Activated CD4-positive, alpha-beta T cell treated with anti-CD3 and anti-CD28 coated beads, Interleukin-2, amount 10 ng/mL, durations not matched to agents 24 days and 14 days (primary cell): ENCODE results near the gene C15orf61. TPM values are rescaled to one million over a fixed set of nuclear protein-coding genes. Genes with fewer than 3 reads are reported as not detected.

Source experiments
- DNase-seq: peaks from one replicate; pipeline ENCODE4 v3.0.0; 2022
- H3K27ac Mint-ChIP-seq: one replicate; pipeline ENCODE4 v1.8.0; 2022; ENCODE audit warnings: mild to moderate bottlenecking, mixed read lengths
- H3K27me3 Mint-ChIP-seq: one replicate; pipeline ENCODE4 v1.8.0; 2022; ENCODE audit warnings: mixed read lengths
- H3K36me3 Mint-ChIP-seq: one replicate; pipeline ENCODE4 v1.8.0; 2022; ENCODE audit warnings: low read depth, mild to moderate bottlenecking, mixed read lengths
- H3K4me1 Mint-ChIP-seq: one replicate; pipeline ENCODE4 v1.8.0; 2021; ENCODE audit warnings: mixed read lengths
- H3K4me3 Mint-ChIP-seq: one replicate; pipeline ENCODE4 v1.8.0; 2022; ENCODE audit warnings: mild to moderate bottlenecking, moderate library complexity, mixed read lengths
- H3K9me3 Mint-ChIP-seq: one replicate; pipeline ENCODE4 v1.8.0; 2021; ENCODE audit warnings: mixed read lengths
- intact Hi-C: fragments of 100-400 bp; cut with micrococcal nuclease; formaldehyde crosslinking; loops from one replicate; pipeline ENCODE4 v1.15.1; 2023
- total RNA-seq: library from RNA; stranded (reverse); gene quantifications from 2 replicates; pipeline ENCODE4 v1.2.3, GENCODE V29; 2022

Gene C15orf61
- total RNA-seq, 1 donor from 2014 or later, result 7.3 TPM

- H3K4me1 Mint-ChIP-seq, result peaks cover 8% of the 10 kb centered on the region
- no peak overlapping the region for H3K4me3 Mint-ChIP-seq
- DNase-seq, result no peak
- no peaks in the 10 kb centered on the region for H3K9me3 Mint-ChIP-seq
- no peaks in the 10 kb centered on the region for H3K27me3 Mint-ChIP-seq
- no peak overlapping the region for H3K27ac Mint-ChIP-seq
- intact Hi-C loops, result no loop called here
- peaks cover 7% of the 10 kb centered on the region for H3K36me3 Mint-ChIP-seq
Observed at GRCh38 chr15:67570875-67571647, 50.1 kb downstream of the C15orf61 start.

- H3K9me3 Mint-ChIP-seq, result no peaks in the 10 kb centered on the region
- peaks cover 8% of the 10 kb centered on the region for H3K4me1 Mint-ChIP-seq
- H3K27me3 Mint-ChIP-seq, result no peaks in the 10 kb centered on the region
- intact Hi-C loops, result no loop called here
- H3K27ac Mint-ChIP-seq, result no peak overlapping the region
- H3K36me3 Mint-ChIP-seq, result peaks cover 7% of the 10 kb centered on the region
- no peak overlapping the region for H3K4me3 Mint-ChIP-seq
- no peak for DNase-seq
Observed at GRCh38 chr15:67571648-67572415, 50.9 kb downstream of the C15orf61 start.

GRCh38 chr15:67573194-67573593, 52.3 kb downstream of the C15orf61 start:
- Mint-ChIP-seq H3K36me3 (peaks cover 7% of the 10 kb centered on the region), H3K4me3 (no peak overlapping the region), H3K9me3 (no peaks in the 10 kb centered on the region), H3K27ac (no peak overlapping the region), H3K4me1 (peaks cover 8% of the 10 kb centered on the region), H3K27me3 (no peaks in the 10 kb centered on the region)
- DNase-seq, result no peak
- intact Hi-C loops, result no loop called here

- intact Hi-C loops, result no loop called here
- H3K36me3 Mint-ChIP-seq, result peaks cover 2% of the 10 kb centered on the region
- peaks cover 8% of the 10 kb centered on the region for H3K4me1 Mint-ChIP-seq
- no peak overlapping the region for H3K27ac Mint-ChIP-seq
- no peak for DNase-seq
- H3K4me3 Mint-ChIP-seq, result no peak overlapping the region
- no peaks in the 10 kb centered on the region for H3K27me3 Mint-ChIP-seq
- no peaks in the 10 kb centered on the region for H3K9me3 Mint-ChIP-seq
Observed at GRCh38 chr15:67575039-67575502, 54.1 kb downstream of the C15orf61 start.

GRCh38 chr15:67578020-67578600, 57.2 kb downstream of the C15orf61 start:
- no peaks in the 10 kb centered on the region for H3K27me3 Mint-ChIP-seq
- intact Hi-C loops, result no loop called here

GRCh38 chr15:67579164-67579563, 58.2 kb downstream of the C15orf61 start:
- intact Hi-C loops, result no loop called here
- peaks cover 4% of the 10 kb centered on the region for H3K36me3 Mint-ChIP-seq
- no peak overlapping the region for H3K27ac Mint-ChIP-seq
- H3K4me1 Mint-ChIP-seq, result peaks cover 3% of the 10 kb centered on the region
- no peak overlapping the region for H3K4me3 Mint-ChIP-seq
- no peaks in the 10 kb centered on the region for H3K27me3 Mint-ChIP-seq
- no peaks in the 10 kb centered on the region for H3K9me3 Mint-ChIP-seq
- DNase-seq, result no peak

More at GRCh38 chr15:67578020-67578600, 57.2 kb downstream of the C15orf61 start:
- no peak overlapping the region for H3K4me3 Mint-ChIP-seq
- peaks cover 3% of the 10 kb centered on the region for H3K36me3 Mint-ChIP-seq
- H3K4me1 Mint-ChIP-seq, result peaks cover 3% of the 10 kb centered on the region
- H3K9me3 Mint-ChIP-seq, result no peaks in the 10 kb centered on the region
- no peak overlapping the region for H3K27ac Mint-ChIP-seq
- no peak for DNase-seq

Other genes with a start within 250 kb of the C15orf61 start
- 21.0 and 25.1 TPM in 2 replicates for gene MAP2K5, start 21.6 kb downstream of the C15orf61 start, total RNA-seq